Fibroblast of villous mesenchyme (primary cell): Measurements from ENCODE around the gene TXNRD2. TPM values are rescaled to one million over a fixed set of nuclear protein-coding genes. Genes with fewer than 3 reads are reported as not detected.

Experiments
- DNase-seq: peaks from one replicate; pipeline ENCODE4 v3.0.0-alpha.2; 2010; ENCODE audit warnings: low read depth
- H3K4me3 ChIP-seq: 2 replicates; pipeline ENCODE4 v1.5.1; 2011; ENCODE audit warnings: low read depth, mild to moderate bottlenecking, low read length
- CTCF ChIP-seq: IDR thresholded peaks from 2 replicates; pipeline ENCODE4 v1.5.1; 2012; ENCODE audit warnings: low read depth, mild to moderate bottlenecking, low read length; ENCODE audit not compliant: insufficient read depth
- total RNA-seq: library from RNA; depleted of rRNA; stranded (reverse); fragments of >200 nt; gene quantifications from 2 replicates; pipeline ENCODE4 v1.2.3, GENCODE V29; 2012

Gene TXNRD2
- total RNA-seq, 1 donor: 39.3 TPM

- no peak overlapping the region for H3K4me3 ChIP-seq
- DNase-seq: no peak
- TF ChIP-seq CTCF: no peak
Measured at GRCh38 chr22:19923914-19924513, 17.6 kb downstream of the TXNRD2 start.

DNA sequence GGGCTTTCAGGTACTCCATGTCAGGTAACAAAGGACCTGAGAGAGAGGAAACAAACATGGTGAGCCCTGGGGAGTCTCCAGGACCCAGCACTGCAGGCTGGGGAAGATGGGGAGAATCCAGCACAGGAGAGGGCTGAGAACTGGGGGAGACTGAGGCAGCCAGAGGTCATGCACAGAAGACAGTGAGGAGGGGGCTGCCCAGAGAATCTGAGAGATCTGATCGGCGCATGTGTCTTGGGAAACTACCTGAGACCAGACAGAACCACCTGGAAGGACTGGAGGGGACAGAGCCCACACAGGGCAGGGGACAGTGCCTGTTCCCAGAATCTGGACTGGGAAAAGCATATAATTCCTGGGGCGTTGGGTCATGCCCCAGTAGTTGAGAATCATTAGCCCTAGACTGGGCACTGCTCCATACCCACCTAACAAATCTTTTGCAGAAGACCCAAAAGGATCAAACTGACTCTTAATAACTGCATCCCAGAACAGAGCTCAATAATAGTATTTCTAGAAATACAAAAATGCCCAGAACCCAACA lies 20.0 kb downstream of the TXNRD2 start:
- DNase-seq: no peak
- no peak for TF ChIP-seq CTCF
- no peak overlapping the region for H3K4me3 ChIP-seq

DNA sequence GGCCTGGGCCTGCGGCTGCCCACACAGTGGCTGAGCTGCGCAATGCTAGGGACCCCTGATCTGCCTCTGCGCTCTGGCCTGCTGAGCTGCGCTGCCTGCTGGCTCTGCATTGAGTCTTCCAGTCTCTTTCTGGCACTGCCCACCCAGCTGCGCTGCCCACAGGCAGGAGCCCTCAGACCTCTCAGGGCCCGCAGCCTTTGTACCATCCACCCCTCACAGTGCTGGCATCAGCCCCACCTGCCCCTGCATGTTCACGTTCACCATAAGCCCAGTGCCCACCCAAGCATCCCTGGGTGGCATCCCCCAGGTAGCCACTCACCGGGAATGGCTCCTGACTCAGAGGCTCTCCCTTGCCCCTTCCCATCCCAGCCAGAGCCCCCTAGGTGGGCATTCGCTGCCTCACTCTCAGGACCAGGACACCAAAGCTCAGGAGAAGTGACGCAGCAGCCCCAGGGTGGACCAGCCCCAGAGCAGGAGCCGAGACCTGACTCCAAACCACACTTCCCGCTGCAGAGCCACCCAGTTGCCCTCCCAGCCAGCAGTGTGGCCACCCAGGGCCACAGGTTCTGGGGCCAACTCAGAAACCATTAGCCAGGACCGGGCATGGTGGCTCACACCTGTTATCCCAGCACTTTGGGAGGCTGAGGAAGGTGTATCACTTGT lies 21.8 kb downstream of the TXNRD2 start:
- no peak for TF ChIP-seq CTCF
- H3K4me3 ChIP-seq: no peak overlapping the region
- no peak for DNase-seq

DNA sequence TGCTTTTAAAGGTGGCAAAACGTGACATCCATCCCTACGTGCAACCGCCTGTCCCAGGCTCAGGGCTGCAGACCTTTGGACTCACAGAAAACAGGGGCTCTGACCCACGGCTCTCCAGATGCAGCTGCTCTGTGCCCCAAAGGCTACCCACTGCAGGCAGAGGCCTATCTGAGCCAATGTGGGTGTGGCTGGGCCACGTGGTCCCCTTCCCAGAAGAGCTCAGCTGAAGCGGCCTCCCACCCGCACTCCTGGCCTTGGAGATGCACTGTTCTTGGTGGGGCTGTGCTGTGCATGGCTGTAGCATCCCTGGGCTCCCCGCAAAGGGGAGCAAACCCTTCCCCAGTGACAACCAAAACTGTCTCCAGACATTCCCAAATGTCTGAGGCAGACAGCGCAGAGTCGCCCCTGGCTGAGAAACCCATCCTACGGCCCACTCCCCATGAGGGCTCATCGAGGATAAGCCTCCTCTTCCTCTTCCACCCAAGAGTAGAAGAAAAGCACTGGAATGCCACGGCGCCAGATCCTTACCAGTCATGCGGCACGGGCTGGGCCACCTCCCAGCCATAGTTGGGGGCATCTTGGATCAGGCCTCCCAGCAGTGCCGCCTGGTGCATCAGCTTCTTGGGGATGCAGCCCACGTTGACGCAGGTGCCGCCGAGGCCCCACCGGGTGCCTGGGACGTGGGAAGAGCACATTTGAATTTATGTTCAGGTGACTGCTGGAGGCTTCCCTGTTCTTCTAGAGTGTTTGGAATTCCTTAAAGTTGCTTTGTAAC lies 23.1 kb downstream of the TXNRD2 start:
- no peak for TF ChIP-seq CTCF
- H3K4me3 ChIP-seq: no peak overlapping the region
- no peak for DNase-seq

DNA sequence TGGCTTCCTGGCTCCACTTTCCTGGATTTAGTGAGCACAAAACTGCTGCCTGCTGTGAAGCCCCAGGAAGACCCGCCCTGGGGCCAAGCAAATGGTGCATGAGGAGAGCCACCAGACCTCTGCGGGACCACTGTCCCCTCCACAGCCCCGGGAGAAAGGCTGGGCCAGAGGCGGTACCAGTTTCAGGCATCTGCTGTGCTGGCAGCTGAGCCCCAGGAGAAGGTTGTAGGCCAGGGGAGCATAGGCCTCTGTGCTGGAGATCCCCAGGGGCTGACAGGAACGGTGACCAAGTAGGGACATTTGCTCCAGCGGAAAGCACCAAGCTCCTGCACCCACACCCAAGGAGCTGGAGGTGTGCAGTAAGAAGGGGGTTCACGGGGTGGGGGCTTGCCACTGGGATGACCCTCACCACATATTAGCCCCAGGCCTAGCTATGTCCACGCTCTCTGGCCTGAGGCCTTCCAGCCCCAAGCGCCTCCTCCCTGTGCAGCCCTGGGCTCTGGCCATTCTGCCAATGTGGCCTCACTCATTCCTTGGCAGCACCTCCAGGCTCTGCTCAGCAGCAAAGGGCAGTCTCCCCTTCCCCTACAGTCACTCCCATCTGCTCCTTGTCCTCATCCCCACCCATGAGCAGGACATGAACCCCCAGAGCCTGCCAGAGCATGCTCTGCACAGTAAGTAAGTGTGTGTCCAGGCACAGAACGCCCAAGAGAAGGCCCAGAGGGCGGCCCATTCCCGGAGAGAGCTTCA lies 24.1 kb downstream of the TXNRD2 start:
- no peak for DNase-seq
- no peak for TF ChIP-seq CTCF
- H3K4me3 ChIP-seq: no peak overlapping the region

DNA sequence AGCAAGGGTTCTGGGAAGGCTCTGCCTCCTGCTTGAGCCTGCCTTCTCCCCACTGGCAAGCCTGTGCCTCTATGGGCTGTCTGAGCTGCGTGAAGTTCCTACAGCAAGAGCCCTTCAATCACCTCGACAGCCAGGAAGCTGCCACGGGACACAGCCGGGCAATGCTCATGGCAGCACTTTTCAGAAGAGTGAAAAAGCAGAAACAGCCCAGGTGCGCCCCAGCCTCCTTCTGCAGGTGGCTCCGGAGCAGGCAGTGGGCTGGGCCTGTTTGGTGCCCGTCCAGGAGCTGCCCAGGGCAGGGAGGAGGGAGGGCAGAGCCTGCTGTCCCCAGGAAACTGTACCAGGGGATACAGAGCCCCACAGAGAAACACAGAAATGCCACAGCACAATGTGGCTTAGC lies 24.7 kb downstream of the TXNRD2 start:
- DNase-seq: no peak
- no peak for TF ChIP-seq CTCF
- no peak overlapping the region for H3K4me3 ChIP-seq
